ENCODE measurements around the gene PACSIN1.
"Not testable (repeated sequence)": the region's sequence is repeated elsewhere in the genome, so short reads cannot be mapped to it uniquely, and the experiment has no call there.

The PACSIN1 gene

DNA sequence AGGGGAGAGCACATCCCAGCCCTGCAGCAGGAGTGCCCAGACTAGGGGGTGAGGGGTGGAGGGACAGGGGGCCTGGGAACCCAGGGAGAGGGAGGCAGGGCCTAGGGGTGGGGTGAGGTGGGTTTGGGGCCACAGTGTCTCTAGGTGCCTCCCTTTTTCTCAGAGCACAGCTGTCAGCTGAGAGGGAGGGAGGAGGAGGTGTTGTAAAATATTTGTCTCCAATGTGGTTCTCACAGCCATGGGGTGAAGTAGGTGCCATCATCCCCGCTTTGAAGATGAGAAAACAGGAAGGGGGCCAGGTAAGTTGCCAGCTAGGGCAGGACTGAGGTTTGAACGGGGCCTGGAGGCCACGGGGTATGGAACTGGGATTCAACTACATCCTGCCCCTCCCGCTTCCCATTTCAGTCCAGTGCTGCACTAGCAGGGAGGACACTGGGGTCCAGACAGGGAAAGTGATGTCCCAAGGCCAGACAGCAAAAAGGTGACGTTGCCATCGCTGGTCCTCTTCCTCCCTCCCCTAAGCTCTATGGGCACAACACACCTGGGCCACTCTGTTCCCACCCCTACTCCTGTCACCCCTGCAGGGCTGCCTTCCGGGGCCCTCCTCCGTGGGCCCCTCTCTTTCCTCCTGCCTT lies 20.3 kb downstream of the PACSIN1 start:
- no peak for FAIRE-seq

DNA sequence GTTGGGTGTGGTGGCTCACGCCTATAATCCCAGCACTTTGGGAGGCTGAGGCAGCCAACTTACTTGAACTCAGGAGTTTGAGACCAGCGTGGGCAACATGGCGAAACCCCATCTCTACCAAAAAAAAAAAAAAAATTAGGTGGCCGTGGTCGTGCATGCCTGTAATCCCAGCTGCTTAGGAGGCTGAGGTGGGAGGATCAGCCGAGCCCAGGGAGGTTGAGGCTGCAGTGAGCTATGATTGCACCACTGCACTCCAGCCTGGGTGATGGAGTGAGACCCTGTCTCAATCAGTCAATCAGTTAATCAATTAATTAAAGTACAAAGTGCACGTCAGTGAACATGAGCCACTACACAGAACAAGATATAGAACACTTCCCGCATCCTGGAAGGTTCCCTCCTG lies 21.0 kb downstream of the PACSIN1 start:
- FAIRE-seq: not testable (repeated sequence)

DNA sequence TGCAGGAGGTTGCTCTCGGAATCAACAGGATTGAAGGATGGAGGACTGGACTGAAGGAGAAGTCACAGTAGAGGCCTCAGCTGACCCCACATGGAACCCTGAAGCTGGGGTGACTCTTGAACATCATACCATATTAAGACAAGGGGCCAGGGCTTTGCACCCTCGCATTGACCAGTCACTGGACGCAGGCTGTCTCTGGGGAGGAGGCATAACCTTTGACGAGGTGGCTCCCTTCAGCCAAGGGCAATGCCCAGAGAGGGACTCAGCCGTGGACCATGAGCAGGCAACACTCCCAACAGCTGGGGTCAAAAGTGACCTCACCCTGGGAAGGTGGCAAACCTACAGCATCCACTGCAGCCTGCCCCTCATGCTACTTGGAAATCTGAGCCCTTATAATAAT lies 21.7 kb downstream of the PACSIN1 start:
- no peak for FAIRE-seq

DNA sequence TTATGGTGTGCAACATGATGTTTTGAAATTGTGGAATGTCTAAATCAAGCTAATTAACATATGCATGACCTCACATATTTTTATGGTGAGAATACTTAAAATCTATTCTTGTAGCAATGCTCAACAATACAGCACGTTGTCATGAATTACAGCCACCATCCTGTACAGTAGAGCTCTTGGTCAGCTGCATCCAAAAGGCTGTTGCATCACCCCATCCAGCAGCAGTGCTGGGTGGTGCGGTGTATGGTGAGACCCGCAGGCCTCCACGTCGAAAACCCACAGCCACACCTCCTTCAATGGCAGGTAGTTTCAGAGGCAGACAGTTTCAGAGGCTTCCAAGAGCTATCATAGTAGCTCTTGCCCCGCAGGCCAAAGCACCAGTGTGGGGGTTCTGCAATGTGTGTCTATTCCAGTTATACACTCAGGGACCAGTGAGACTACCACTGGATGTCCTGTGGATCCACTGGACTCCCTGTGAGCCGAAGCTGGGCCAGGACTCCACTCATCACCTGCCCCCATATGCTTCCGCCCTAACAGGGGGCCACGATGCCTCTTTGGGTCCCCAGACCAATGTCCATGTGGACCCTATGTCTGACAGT lies 23.4 kb downstream of the PACSIN1 start:
- FAIRE-seq: no peak

DNA sequence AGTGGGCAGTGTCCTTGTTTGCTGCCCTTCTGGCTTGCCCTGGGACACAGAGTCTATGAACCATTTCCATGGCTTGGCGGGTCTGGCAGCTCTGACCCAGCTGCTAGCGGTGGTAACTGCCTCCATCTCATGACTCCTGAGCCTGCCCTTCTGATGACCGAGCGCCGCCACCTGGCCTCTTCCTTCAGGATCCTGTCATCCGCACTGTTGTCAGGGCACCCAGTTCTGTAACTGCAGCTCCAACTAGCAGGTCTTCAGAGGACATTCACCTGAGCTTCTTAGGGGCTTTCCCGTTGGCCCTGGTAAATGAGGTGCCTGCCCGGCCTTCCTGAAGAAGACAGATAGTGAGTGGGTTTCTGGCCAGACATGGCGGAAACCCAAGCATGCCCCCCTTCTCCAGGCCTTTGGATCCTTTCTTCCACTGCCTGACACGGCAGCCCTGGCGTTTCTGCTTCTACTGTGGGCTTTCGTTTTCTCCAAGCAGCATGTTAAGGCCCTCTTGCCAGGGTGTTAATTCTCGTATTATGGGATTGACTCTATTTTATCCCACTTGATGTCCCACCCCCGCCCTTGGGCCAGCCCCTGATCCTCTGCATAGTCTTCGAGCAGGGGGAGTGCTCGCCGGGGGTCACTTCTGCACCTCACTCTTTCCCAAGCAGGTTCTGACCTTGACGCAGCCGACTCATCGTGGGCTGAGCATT lies 24.7 kb downstream of the PACSIN1 start:
- no peak for FAIRE-seq

DNA sequence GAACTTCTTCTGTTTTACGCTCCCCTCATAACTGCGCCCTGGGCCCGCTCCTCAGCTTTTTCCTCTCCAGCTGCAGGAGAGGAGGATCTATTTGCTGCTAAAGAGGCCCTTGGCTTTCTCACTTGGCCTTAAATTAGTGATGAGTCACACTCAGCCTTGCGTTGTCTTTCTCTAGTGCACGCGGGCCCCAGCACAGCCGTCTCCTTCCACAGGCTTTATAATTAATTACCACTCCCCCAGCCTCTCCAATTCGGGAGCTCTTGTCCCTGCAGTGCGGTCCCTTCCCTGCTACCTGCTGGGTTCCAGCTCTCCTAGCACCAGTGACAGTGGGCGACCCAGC lies 25.2 kb downstream of the PACSIN1 start:
- FAIRE-seq: no peak

DNA sequence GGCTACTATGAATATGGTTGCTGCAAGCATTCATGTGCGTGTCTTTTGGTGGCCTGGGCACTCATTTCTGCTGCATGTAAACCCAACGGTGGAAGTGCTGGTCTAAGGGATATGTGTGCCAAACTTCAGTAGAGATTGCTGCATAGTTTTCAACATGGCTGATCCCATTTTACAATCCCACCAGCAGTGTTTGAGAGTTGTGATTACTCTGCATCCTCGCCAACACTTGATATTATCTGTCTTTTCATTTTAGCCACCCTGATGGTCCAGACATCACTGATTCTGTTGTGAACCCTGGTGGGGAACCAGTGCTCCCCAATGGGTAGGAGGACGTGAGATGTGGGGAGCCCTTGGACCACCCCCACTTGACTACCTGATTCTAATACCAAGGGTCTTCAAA lies 27.5 kb downstream of the PACSIN1 start:
- FAIRE-seq: no peak

DNA sequence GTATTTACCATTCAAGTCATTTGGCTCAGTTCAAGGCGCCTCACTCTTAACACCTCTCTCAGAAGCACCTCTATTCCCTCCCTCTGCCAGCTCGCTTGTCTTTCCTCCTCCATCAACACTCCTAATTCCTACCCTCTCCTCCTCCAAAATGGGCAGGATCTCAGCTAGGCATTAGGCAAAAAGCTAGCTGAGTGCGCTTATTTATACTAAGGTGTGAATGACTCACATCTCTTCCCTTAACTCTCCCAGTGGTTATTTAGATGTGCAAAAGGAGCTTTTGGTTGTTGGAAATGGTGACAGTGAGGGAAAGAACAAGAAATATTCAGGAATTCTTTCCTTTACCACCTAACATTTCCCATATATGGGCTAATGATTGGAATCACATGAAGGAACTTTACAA lies 29.1 kb downstream of the PACSIN1 start:
- no peak for FAIRE-seq

DNA sequence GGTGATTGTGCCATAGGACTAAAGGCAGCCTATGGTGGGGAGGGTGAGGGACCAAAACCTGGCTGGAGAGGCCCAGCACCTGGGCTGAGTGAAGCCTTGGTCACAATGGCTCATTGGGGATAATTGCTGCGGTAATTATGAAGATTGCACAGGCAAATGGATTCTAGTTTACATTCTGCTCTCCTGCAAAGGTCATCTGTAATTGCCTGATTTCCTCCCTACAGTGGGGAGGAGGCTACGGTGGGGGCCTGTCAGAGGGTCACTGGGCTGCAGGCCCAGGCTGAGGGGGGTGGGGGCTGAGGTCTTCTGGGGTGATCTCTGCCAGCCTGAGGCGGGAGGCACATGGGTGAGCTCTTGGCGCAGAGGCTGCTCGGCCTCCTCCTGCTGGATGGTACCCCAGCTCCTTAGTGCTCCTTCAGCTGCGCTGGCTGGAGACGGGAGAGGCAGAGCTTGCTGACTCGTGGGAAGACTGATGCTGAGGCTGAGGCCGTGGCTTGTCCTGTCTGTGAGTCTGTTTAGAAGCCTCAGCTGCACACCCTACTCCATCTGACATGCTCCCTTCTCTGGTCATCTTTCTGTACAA lies 30.3 kb downstream of the PACSIN1 start:
- FAIRE-seq: no peak

DNA sequence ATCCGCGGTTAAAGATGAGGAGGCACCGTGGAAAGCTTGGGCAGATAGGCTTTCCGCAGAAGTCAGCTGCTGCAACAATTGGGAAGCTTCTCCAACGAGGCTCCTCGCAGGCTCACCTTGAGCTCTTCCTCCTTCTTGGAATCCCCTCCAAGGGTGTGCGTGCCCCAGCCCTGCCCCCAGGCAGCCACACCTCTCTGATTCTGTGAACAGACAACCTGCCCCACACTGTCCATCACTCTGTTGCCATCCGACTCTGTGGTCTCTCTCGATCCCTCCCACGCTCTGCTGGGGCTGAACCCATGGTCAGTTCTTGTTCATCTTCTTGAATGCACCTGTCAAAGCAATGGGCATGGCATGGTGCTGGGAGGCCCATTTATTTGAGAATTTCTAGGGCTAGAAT lies 31.5 kb downstream of the PACSIN1 start:
- no peak for FAIRE-seq

DNA sequence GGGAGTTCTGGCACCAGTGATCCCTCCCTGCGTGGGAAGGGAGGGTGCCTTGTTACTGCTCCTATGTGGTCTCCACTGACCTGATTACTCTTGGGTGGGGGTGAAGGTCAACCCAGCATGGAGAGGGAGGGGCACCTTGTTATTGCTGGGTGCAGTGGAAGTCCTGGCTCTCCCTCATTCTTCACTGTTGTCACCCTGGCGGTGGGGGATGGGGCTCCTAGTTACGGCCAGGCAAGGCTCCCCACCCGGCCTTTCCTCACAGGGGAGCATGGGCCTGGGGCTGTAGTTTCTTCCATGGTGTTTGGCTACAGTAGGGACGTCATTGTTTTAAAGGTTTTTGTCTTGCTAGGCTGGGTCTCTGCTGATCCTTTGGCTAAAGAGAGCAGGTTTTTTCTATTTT lies 40.8 kb downstream of the PACSIN1 start:
- FAIRE-seq: no peak

DNA sequence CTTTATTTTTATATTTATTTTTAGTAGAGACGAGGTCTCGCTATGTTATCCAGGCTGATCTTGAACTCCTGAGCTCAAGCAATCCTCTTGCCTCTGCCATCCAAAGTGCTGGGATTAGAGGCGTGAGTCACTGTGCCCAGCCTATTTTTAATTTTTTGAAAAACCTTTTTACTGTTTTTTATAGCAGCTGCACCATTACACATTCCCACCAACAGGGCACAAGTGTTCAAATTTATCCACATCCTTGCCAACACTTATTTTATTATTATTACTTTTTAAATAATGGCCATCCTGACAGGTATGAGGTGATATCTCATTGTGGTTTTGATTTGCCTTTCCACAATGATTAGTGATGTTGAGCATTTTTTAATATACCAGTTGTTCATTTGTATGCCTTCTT lies 42.5 kb downstream of the PACSIN1 start:
- FAIRE-seq: no peak

DNA sequence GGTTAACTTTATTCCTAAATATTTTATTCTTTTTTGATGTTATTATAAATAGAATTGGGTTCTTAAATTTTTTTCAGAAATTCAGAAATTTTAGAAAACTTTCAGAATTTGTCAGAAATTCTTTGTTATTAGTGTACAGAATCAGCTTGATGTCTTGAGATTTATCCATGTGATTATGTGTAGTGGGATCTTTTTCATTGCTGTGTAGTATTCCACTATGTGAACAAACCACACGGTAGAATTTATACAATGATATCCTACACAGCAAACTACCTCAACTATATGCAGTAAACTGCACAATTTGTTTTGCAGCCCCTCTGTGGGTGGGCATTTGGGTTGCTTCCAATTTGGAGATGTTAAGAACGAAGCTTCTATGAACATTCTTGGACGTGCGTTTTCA lies 43.9 kb downstream of the PACSIN1 start:
- FAIRE-seq: no peak

DNA sequence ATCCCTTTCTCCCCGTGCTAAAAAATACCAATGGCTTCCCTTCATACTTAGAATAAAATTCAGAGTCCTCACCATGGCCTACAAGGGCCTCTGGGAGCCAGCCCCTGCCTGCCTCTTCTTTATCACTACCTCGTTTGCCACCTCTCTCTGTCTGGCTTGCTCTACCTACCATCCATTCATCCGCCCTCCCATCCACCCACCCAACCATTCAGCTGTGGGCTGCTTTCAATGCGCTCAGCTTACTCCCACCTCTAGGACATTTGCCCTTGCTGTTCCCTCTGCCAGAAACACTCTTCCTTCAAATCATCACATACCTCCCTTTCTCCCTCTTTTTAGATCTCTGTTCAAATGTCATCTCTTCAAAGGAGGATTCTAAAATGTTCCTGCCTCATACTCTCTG lies 44.4 kb downstream of the PACSIN1 start:
- no peak for FAIRE-seq

DNA sequence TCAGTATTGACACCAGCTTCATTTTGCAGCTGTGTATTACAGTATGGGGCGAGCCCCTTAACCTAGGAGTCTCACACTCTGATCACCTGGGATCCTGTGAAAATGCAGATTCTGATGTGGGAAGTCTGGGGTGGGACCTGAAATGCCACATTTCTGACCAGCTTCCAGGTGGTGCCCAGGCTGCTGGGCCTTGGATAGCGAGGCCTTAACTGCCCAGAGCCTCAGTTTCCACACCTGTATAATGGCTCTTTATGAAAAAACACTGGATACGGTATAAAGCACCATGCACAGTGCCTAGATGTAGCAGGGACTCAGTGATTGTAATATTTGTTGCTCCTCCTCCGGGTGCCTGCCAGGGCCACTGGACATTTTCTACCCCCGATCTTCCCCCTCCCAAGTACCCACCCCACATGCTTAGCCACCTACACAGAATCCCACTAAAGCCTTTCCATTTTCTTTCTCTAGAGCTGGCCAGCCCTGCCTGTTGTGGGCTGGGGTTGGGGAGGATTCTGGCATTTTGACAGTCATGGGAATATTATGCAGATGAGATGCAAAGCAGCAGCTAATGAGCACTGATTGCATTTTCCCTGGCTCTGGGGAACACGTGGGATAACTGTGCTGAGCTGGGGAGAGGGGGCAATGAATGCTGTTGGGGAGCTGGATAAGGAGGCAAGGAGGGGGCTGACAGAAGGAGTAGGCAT lies 45.5 kb downstream of the PACSIN1 start:
- no peak for FAIRE-seq

DNA sequence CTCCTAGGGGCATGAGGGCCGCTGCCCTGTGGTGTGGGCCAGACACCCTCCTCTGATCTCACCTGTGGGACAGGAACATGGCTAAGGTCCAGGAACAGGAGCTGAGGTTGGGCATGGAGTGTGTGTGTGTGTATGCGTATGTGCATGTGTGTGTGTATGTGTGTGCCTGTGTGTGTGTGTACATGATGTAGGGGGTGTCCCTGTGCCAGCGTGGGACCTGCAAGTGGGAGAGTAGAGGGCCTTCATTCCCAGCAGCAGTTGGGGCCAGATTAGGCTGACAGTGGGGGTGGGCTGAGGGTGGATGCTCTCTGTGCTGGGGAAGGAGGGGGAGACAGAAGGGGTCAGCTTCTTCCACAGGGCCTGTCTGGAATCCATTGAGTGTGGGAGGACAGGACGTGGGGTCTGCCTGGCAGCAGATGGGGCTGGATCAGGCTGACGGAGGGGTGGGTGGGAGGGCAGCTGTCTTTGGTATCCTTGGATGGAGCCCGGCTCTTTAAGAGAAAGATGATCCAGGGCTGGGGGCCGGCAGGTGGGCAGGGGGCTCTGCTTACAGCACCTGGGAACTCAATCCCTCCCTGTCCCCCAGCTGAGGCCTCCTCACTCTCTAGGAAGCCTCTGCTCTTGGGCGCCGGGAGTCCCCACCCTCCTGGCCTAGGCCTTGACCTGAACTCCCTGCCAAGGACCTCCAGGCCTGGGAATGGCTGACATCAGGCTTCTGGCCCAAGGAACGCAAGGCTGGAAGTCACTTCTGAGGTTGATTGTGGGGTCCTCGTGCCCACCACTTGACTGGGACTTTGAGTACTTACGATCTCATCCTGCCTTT lies 46.2 kb downstream of the PACSIN1 start:
- FAIRE-seq: no peak

DNA sequence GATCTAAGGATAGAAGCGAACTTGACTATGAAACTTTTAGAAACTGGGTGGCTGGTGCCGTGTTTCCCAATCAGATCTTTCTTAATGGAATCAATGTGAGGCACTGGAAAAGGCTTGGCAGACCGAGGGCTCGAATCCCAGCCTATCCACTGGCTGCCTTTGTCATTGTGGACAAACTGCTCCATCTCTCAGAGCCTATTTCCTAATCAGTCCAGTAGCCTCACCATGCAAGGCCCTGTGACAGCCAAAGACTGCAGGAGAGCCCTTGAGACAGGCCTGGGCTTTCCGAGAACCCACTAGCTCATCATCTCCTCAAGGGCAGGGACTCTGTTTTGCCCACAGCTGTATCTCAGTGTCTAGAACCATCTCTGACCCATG lies 46.9 kb downstream of the PACSIN1 start:
- FAIRE-seq: no peak

DNA sequence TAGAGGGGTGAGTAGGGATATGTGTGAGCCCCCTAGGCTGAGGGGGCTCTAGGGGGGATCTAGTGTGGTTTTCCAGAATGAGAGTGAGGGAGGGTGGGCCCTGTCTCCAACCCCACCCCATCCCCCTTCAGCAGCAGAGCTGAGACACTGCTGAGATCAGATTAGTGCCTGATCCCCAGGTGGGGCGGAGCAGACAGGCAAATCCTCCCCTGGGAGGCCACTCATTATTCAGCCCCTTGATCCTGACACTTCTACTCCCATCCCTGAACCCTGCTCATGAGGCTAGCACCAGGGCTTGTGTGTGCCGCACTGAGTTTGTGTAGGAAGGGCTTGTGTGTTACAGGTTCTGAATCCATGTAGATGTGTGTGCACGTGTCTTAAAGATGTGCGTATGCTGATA lies 47.8 kb downstream of the PACSIN1 start:
- no peak for FAIRE-seq

DNA sequence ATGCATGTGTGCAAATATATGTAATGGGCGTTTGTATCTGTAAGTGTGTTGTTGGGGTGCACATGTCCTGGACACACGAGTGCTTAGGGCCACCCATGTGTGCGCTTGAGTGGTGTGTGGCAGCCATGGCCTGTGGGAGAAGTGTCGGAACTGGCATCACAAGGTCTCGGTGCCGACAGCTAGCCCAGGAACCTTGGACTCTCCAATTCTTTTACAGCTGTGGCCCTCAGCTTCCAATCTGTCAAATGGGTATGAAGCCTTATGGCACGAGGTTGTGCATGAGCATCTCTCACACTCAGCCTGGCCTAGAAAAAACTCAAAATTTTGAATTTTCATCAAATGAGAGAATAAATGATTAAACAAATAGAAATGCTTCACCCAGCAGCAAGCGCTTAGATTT lies 48.2 kb downstream of the PACSIN1 start:
- FAIRE-seq: no peak

DNA sequence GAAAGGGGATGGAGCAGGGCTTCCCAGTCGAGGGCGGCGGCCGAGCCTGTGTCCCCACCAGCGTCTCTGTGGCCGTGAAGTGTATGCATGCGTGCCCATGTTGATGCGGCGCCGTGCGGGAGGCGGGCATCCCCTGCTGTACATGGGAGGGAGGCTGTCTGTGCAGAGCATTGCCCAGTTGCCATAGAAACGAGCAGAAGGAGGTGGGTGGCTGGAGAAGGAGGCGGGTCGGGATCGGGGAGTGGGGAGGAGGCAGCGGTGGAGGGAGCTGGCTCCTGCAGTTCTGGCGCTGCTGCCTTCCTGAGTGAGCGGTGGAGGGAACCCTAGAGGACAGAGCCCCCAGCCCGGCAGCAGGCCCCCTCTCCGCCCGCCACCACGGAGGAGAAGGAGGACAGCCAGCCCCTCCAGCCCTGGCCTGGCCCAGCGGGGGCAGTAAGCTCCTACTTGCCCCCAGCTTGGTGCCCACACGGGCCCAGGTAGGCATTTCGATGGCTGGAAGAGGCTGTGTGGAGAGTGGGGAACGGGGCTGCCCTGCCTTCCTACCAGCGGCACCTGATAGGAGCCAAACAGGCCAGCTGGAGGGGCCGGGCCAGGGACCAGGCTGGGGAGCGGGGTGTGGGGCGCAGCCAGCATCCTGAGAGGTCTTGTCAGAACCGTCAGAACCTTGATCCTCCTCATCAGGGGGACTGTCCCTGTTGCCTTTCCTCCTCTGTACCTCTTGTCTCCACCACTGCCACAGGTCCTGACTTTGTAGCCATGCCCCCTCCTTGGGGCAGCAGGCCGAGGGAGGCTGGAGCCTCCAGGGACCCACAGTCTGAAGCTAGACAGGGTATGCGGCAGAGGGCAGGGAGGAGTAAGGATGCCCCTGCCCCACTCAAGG lies 49.0 kb downstream of the PACSIN1 start:
- no peak for FAIRE-seq
